GM18498 (cell line): ENCODE measurements around the gene CARD8.
A peak's percentile ranks its signal among the peaks of the same experiment; 100 is the strongest.

Source experiments
- ATAC-seq: cut with Tn5 transposase; IDR thresholded peaks from one replicate; pipeline ENCODE4 v1.9.1; 2021; ENCODE audit warnings: mild to moderate bottlenecking, moderate library complexity; ENCODE audit not compliant: unreplicated experiment

The CARD8 gene

GRCh38 chr19:48171710-48172109, 84.0 kb downstream of the CARD8 start:
- ATAC-seq, result no peak

GRCh38 chr19:48170817-48171347, 84.8 kb downstream of the CARD8 start:
- ATAC-seq, result no peak

DNA sequence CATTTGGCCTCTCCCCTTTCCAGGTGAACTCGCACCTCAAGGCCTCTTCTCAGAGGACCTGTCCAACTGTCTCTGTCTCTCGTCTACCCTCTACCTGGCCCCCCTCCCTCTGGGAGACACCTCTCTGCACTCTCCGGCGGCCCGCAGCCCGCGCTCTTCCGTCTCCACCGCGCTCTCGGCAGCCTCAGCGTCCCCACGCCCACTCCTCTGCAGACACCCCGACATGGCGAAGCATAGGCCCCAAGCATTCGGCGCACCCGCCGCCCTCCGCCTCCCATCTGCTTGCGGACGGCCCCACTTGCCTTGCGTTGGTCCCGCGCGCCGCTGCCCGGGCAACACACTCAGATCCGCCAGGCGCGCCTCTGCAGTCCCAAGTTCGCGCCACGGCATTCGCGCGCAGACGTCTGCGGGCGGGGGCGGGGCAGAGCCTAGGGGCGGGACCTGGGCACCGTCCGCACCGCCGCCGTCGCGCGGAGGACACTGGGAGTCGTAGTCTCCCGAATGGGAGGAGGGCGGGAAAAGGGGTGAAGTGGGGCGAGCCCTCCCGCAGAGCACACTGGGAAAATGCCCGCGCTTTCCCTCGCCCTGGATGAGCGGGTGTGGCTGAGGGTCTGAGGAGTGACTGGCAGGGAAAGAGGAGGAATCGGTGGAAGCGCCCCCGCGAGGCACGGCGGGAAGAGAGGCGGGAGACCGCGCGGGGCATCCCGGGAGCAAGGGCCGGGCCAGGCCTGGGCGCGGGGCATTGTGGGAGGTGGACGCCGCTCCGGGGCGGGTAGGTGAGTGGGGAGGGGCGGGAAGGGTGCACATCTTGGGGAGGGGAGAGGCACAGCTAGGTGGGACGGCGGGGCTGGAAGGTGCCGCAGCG, 85.5 kb downstream of the CARD8 start, which contains the start of the genes LIG1 and ZSWIM9:
Gene LIG1, minus strand, starts transcription at position 406 of the 865 bp plus-strand sequence. CDS start 4,778 bp downstream, outside the sequence.
Gene ZSWIM9, plus strand, starts transcription at position 742 of the 865 bp plus-strand sequence. CDS start 1,123 bp downstream, outside the sequence.
- ATAC-seq, result peak; percentile 80

- ATAC-seq, result peak; percentile 22
Measured at GRCh38 chr19:48169578-48169938, 86.2 kb downstream of the CARD8 start.

- ATAC-seq, result no peak
Measured at GRCh38 chr19:48168689-48169088, 87.0 kb downstream of the CARD8 start.

DNA sequence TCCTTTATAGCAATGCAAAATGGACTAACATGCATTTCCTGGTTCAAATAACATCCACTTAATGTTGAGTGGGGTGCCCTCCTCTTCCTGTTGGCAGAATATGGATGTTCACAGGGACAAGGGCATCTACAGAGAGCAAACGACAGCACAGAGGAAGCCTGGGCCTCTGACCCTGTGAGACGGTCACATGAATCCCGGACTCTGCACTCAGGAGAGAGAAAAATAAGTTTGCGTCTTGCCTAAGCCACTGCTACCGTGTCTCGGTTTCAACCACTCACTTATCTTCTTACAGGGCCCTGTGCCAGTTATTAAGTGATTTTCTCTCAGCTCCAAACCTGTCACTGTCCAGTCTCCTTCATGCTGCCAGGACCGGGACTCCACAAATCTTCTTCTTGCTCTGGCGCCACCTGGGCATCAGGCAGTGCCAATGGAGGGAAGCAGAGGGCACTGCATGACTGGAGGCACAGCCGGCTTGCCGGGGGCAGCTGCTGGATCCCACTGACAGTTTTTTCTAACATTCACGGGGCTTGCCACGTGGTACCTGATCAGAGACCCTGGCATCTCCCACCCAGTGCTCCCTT, 97.4 kb downstream of the CARD8 start:
- no peak for ATAC-seq
